ENCODE results near the gene IGSF11. TPM values are rescaled to one million over a fixed set of nuclear protein-coding genes. Genes with fewer than 3 reads are reported as not detected.

The IGSF11 gene
- total and polyA plus RNA-seq, 2 of the 4 experiments (the other 2 are of a cell fraction), result 0.18 TPM; not detected in 1

GRCh38 chr3:118942195-118942594, 92.5 kb downstream of the IGSF11 start:
- intact Hi-C loops (cut with micrococcal nuclease) (no loop called here), in situ Hi-C loops (cut with MboI; ENCODE audit: low sequenced_read_pairs) (no loop called here), dilution Hi-C loops (cut with HindIII; ENCODE audit: low sequenced_read_pairs, unreplicated experiment) (no loop called here)
- no peak overlapping the region for H2BK15ac ChIP-seq (ENCODE audit: low read depth, low read length)
- no peak overlapping the region for H3K4me2 ChIP-seq (ENCODE audit: low read depth, low read length)
- H3K14ac ChIP-seq (replicated peaks; ENCODE audit: low read depth, low read length), result no peak overlapping the region
- no peak overlapping the region for H3K56ac ChIP-seq (ENCODE audit: extremely low read depth, insufficient read depth, low read length)
- no peaks in the 10 kb centered on the region for H3K36me3 ChIP-seq (ENCODE audit: control insufficient read depth, insufficient read depth, low read length)
- no peaks in the 10 kb centered on the region for H4K20me1 ChIP-seq (ENCODE audit: insufficient read depth, low read length)
- no peaks in the 10 kb centered on the region for H3K9me3 ChIP-seq (ENCODE audit: control insufficient read depth, insufficient read depth, low read length)
- no peak overlapping the region for H3K27ac ChIP-seq (ENCODE audit: insufficient read depth, low read length)
- H3K4me3 ChIP-seq (ENCODE audit: insufficient read depth, low read depth, low read length), result no peak overlapping the region
- ChIA-PET CTCF (no interaction called here), POLR2A (ENCODE audit: unreplicated experiment) (no interaction called here)
- H2BK120ac ChIP-seq (ENCODE audit: low read depth, low read length), result no peak overlapping the region
- no peak overlapping the region for H3K9ac ChIP-seq (ENCODE audit: low read depth, low read length)
- H3K79me1 ChIP-seq (ENCODE audit: low read depth in 1 of 2, low read length in 2 of 2), result no peaks in the 10 kb centered on the region
- H3K9me1 ChIP-seq (ENCODE audit: insufficient read depth, low read length), result no peaks in the 10 kb centered on the region
- no peak overlapping the region for H3K4ac ChIP-seq (ENCODE audit: low read depth, low read length)
- H3K18ac ChIP-seq (ENCODE audit: low read depth, low read length), result no peak overlapping the region
- no peaks in the 10 kb centered on the region for H3K4me1 ChIP-seq (ENCODE audit: control insufficient read depth, insufficient read depth, low read length)
- no peak overlapping the region for H4K91ac ChIP-seq (ENCODE audit: insufficient read depth, low read depth, low read length)
- WGBS, 2 experiments (ENCODE audit: extremely low coverage in 2 of 2, insufficient read length in 1 of 2), result 38% methylated on average over 2 of the region's 3 CpGs; no CpG with 5 or more reads in 1 of the 2 experiments
- no peak overlapping the region for H3K23ac ChIP-seq (ENCODE audit: low read depth, low read length)
- H4K8ac ChIP-seq (ENCODE audit: low read depth in 2 of 2, low read length in 2 of 2), result no peak overlapping the region
- TF ChIP-seq CHD1 (IDR thresholded peaks at IDR 0.05; ENCODE audit: low read depth, low read length) (no peak), RFX5 (IDR thresholded peaks at IDR 0.05; ENCODE audit: low read depth, low read length) (no peak), NFE2L2 (IDR thresholded peaks at IDR 0.05; ENCODE audit: low read depth, low read length) (no peak), MAFK (IDR thresholded peaks at IDR 0.05; ENCODE audit: low read depth, low read length) (no peak), SMC3 (IDR thresholded peaks at IDR 0.05; ENCODE audit: low read depth, low read length) (no peak), FOS (IDR thresholded peaks at IDR 0.05; ENCODE audit: low read depth, low read length) (no peak), RAD21 (IDR thresholded peaks at IDR 0.05; ENCODE audit: low read length) (no peak), BHLHE40 (IDR thresholded peaks at IDR 0.05; ENCODE audit: low read depth, low read length) (no peak), MAZ (IDR thresholded peaks at IDR 0.05; ENCODE audit: borderline replicate concordance, low read depth, low read length) (no peak), CEBPB (IDR thresholded peaks at IDR 0.05; ENCODE audit: low read depth, low read length) (no peak), RCOR1 (IDR thresholded peaks at IDR 0.05; ENCODE audit: insufficient replicate concordance, low read length) (no peak), MXI1 (IDR thresholded peaks at IDR 0.05; ENCODE audit: borderline replicate concordance, low read depth, low read length) (no peak)
- no peak overlapping the region for H2AFZ ChIP-seq (replicated peaks; ENCODE audit: low read length, poor library complexity)
- DNase-seq (no peak), ATAC-seq (ENCODE audit: low read depth) (no peak)
- no peak overlapping the region for H2AK5ac ChIP-seq (ENCODE audit: low read depth, low read length)
- H3K27me3 ChIP-seq (ENCODE audit: control insufficient read depth, insufficient read depth, low read length), result no peaks in the 10 kb centered on the region
- no peak overlapping the region for H4K5ac ChIP-seq (ENCODE audit: low read depth, low read length)
- no TSS peak for BruUV-seq (replicated peaks)
- no peak overlapping the region for H2BK20ac ChIP-seq (ENCODE audit: low read depth, low read length)
- no peak overlapping the region for H2AK9ac ChIP-seq (replicated peaks; ENCODE audit: low read depth, low read length, poor library complexity)
- no peak overlapping the region for H2BK5ac ChIP-seq (ENCODE audit: low read depth, low read length, poor library complexity, severe bottlenecking)
